HUDEP-2 (cell line): ENCODE results near the gene FTO.
"Not testable (repeated sequence)": the region's sequence is repeated elsewhere in the genome, so short reads cannot be mapped to it uniquely, and the experiment has no call there.

Experiments used
- DNase-seq, 76 experiments: peaks; one replicate each; lab custom pipeline; 2025; ENCODE audit not compliant: unreplicated experiment in 76 of 76; lab: John Stamatoyannopoulos, UW

FTO gene

GRCh38 chr16:53817812-53818550 lies 114.0 kb downstream of the FTO start:
- no peak for DNase-seq

- no peak for DNase-seq
These were observed 117.5 kb downstream of the FTO start for GRCh38 chr16:53821487-53821886.

GRCh38 chr16:53821957-53822625 lies 118.1 kb downstream of the FTO start:
- no peak for DNase-seq

- DNase-seq = no peak
These were observed 119.1 kb downstream of the FTO start for GRCh38 chr16:53822936-53823529.

GRCh38 chr16:53826658-53827057 lies 122.7 kb downstream of the FTO start:
- DNase-seq = no peak

GRCh38 chr16:53827741-53828140 lies 123.8 kb downstream of the FTO start:
- DNase-seq = no peak

GRCh38 chr16:53829186-53829747 lies 125.3 kb downstream of the FTO start:
- no peak for DNase-seq

- no peak for DNase-seq
These were observed 129.1 kb downstream of the FTO start for GRCh38 chr16:53832896-53833544.

GRCh38 chr16:53836142-53836541 lies 132.2 kb downstream of the FTO start:
- no peak for DNase-seq

- no peak for DNase-seq
These were observed 132.7 kb downstream of the FTO start for GRCh38 chr16:53836680-53837079.

- DNase-seq = no peak
These were observed 133.5 kb downstream of the FTO start for GRCh38 chr16:53837426-53837825.

GRCh38 chr16:53839150-53839549 lies 135.2 kb downstream of the FTO start:
- no peak for DNase-seq

- no peak for DNase-seq
These were observed 136.5 kb downstream of the FTO start for GRCh38 chr16:53840456-53840855.

- DNase-seq = no peak
These were observed 137.9 kb downstream of the FTO start for GRCh38 chr16:53841884-53842283.

- DNase-seq = no peak
These were observed 139.1 kb downstream of the FTO start for GRCh38 chr16:53843084-53843483.

- DNase-seq = no peak
These were observed 140.8 kb downstream of the FTO start for GRCh38 chr16:53844804-53845203.

GRCh38 chr16:53846549-53846948 lies 142.6 kb downstream of the FTO start:
- DNase-seq = not testable (repeated sequence)

- no peak for DNase-seq
These were observed 143.0 kb downstream of the FTO start for GRCh38 chr16:53846971-53847370.

- no peak for DNase-seq
These were observed 144.5 kb downstream of the FTO start for GRCh38 chr16:53848277-53848942.

GRCh38 chr16:53848950-53849349 lies 145.0 kb downstream of the FTO start:
- no peak for DNase-seq

GRCh38 chr16:53849585-53849984 lies 145.6 kb downstream of the FTO start:
- DNase-seq = no peak
